Measurements from ENCODE around the gene MUC2.

The MUC2 gene

GRCh38 chr11:1064167-1064566 lies 10.5 kb upstream of the MUC2 start:
- no peak for TF ChIP-seq CTCF (IDR thresholded peaks at IDR 0.05; ENCODE audit: insufficient read depth, low read depth, low read length, missing control alignments)
- no peak overlapping the region for H3K4me3 ChIP-seq (ENCODE audit: low read depth, low read length)
- DNase-seq (ENCODE audit: low read depth): no peak

GRCh38 chr11:1067812-1068496 lies 6.7 kb upstream of the MUC2 start:
- no peak overlapping the region for H3K4me3 ChIP-seq (ENCODE audit: low read depth, low read length)
- no peak for TF ChIP-seq CTCF (IDR thresholded peaks at IDR 0.05; ENCODE audit: insufficient read depth, low read depth, low read length, missing control alignments)
- no peak for DNase-seq (ENCODE audit: low read depth)

DNA sequence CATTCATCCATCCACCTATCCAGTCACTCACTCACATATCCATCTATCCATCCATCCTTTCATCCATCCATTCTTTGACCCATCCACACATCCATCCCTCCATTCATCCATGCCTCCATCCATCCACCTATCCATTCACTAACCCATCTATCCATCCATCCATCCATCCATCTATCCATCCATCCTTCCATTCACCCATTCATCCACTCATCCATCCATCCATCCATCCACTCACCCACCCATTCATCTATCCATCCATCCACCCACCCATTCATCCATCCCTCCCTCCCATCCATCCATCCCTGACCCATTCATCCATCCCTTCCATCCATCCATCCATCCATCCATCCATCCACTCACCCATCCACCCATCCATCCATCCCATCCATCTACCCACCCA lies 4.9 kb upstream of the MUC2 start:
- no peak for DNase-seq (ENCODE audit: low read depth)
- TF ChIP-seq CTCF (IDR thresholded peaks at IDR 0.05; ENCODE audit: insufficient read depth, low read depth, low read length, missing control alignments): no peak
- H3K4me3 ChIP-seq (ENCODE audit: low read depth, low read length): no peak overlapping the region

- no peak for TF ChIP-seq CTCF (IDR thresholded peaks at IDR 0.05; ENCODE audit: insufficient read depth, low read depth, low read length, missing control alignments)
- no peak overlapping the region for H3K4me3 ChIP-seq (ENCODE audit: low read depth, low read length)
- DNase-seq (ENCODE audit: low read depth): no peak
Measured at GRCh38 chr11:1070594-1071462, 3.8 kb upstream of the MUC2 start.

- no peak for TF ChIP-seq CTCF (IDR thresholded peaks at IDR 0.05; ENCODE audit: insufficient read depth, low read depth, low read length, missing control alignments)
- H3K4me3 ChIP-seq (ENCODE audit: low read depth, low read length): no peak overlapping the region
- DNase-seq (ENCODE audit: low read depth): no peak
Measured at GRCh38 chr11:1071571-1072115, 3.0 kb upstream of the MUC2 start.

- no peak for TF ChIP-seq CTCF (IDR thresholded peaks at IDR 0.05; ENCODE audit: insufficient read depth, low read depth, low read length, missing control alignments)
- no peak overlapping the region for H3K4me3 ChIP-seq (ENCODE audit: low read depth, low read length)
- DNase-seq (ENCODE audit: low read depth): no peak
Measured at GRCh38 chr11:1072116-1072820, 2.4 kb upstream of the MUC2 start.
